Measurements from ENCODE around the gene BRINP3. TPM values are rescaled to one million over a fixed set of nuclear protein-coding genes. Genes with fewer than 3 reads are reported as not detected.

BRINP3 gene
- total RNA-seq, 1 experiment from 2014 or later, result not detected

GRCh38 chr1:190212450-190212849, 265.2 kb downstream of the BRINP3 start:
- H3K36me3 ChIP-seq (ENCODE audit: low read depth, low read length), result no peaks in the 10 kb centered on the region
- H2AFZ ChIP-seq (ENCODE audit: low read length), result no peak overlapping the region
- TF ChIP-seq EZH2phosphoT487 (IDR thresholded peaks at IDR 0.05; ENCODE audit: borderline replicate concordance, low read length) (no peak), EZH2 (IDR thresholded peaks at IDR 0.05; ENCODE audit: low read length, unreplicated experiment) (no peak)
- no peaks in the 10 kb centered on the region for H3K9me2 ChIP-seq (replicated peaks; ENCODE audit: low read length)
- BruUV-seq (replicated peaks), result no TSS peak
- CTCF ChIA-PET, result no interaction called here
- ATAC-seq (peak; percentile 61), DNase-seq (peak; percentile 48)
- no peaks in the 10 kb centered on the region for H4K20me1 ChIP-seq (ENCODE audit: low read length)
- H3K9me3 ChIP-seq (ENCODE audit: low read length), result no peaks in the 10 kb centered on the region
- H3K27me3 ChIP-seq (ENCODE audit: low read length), result no peaks in the 10 kb centered on the region
- 0 out of 2 replicates have a peak, but pooled peaks cover 8% of the 10 kb centered on the region for H3K4me1 ChIP-seq (ENCODE audit: insufficient read depth, low read length)
- no peak overlapping the region for H3K9ac ChIP-seq (ENCODE audit: low read length)
- no peak overlapping the region for H3K27ac ChIP-seq (ENCODE audit: low read length)
- no peaks in the 10 kb centered on the region for H3F3A ChIP-seq (ENCODE audit: low read length, unreplicated experiment)
- H3K79me2 ChIP-seq (ENCODE audit: low read length), result no peaks in the 10 kb centered on the region
- POLR2A ChIA-PET (ENCODE audit: unreplicated experiment), result no interaction called here
- intact Hi-C loops (cut with micrococcal nuclease), result no loop called here
- H3K4me2 ChIP-seq (ENCODE audit: low read length), result no peak overlapping the region
- no peak overlapping the region for H3K4me3 ChIP-seq (ENCODE audit: low read length)

- no peak for DNase-seq
- Histone ChIP-seq H3K9me3 (ENCODE audit: low read length) (no peaks in the 10 kb centered on the region), H3K4me2 (ENCODE audit: low read length) (no peak overlapping the region), H3K36me3 (ENCODE audit: low read depth, low read length) (no peaks in the 10 kb centered on the region), H3F3A (ENCODE audit: low read length, unreplicated experiment) (no peaks in the 10 kb centered on the region), H3K4me1 (ENCODE audit: insufficient read depth, low read length) (peaks cover 15% of the 10 kb centered on the region; the same call in 1 of the 2 replicates), H3K79me2 (ENCODE audit: low read length) (no peaks in the 10 kb centered on the region), H3K27me3 (ENCODE audit: low read length) (0 out of 2 replicates have a peak, but pooled peaks cover 3% of the 10 kb centered on the region), H3K9me2 (replicated peaks; ENCODE audit: low read length) (no peaks in the 10 kb centered on the region), H3K9ac (ENCODE audit: low read length) (no peak overlapping the region), H3K4me3 (ENCODE audit: low read length) (no peak overlapping the region), H4K20me1 (ENCODE audit: low read length) (no peaks in the 10 kb centered on the region), H3K27ac (ENCODE audit: low read length) (no peak overlapping the region), H2AFZ (ENCODE audit: low read length) (no peak overlapping the region)
- POLR2A ChIA-PET (ENCODE audit: unreplicated experiment), result no interaction called here
- BruUV-seq (replicated peaks), result no TSS peak
- CTCF ChIA-PET, result no interaction called here
- no peak for ATAC-seq
- intact Hi-C loops (cut with micrococcal nuclease), result no loop called here
- no peak for TF ChIP-seq EZH2phosphoT487 (IDR thresholded peaks at IDR 0.05; ENCODE audit: borderline replicate concordance, low read length)
- TF ChIP-seq EZH2 (IDR thresholded peaks at IDR 0.05; ENCODE audit: low read length, unreplicated experiment), result no peak
- TF ChIP-seq CTCF (conservative IDR thresholded peaks at IDR 0.05; ENCODE audit: low read depth, low read length), result no peak
Measured at GRCh38 chr1:190207733-190208132, 269.9 kb downstream of the BRINP3 start.

- no peaks in the 10 kb centered on the region for H3K36me3 ChIP-seq (ENCODE audit: low read depth, low read length)
- peaks cover 7% of the 10 kb centered on the region; the same call in 1 of the 2 replicates for H3K4me1 ChIP-seq (ENCODE audit: insufficient read depth, low read length)
- CTCF ChIA-PET, result no interaction called here
- POLR2A ChIA-PET (ENCODE audit: unreplicated experiment), result no interaction called here
- ATAC-seq (peak; percentile 76), DNase-seq (peak; percentile 62)
- no peaks in the 10 kb centered on the region for H3K9me2 ChIP-seq (replicated peaks; ENCODE audit: low read length)
- no peak overlapping the region for H2AFZ ChIP-seq (ENCODE audit: low read length)
- no peak overlapping the region for H3K27ac ChIP-seq (ENCODE audit: low read length)
- H3F3A ChIP-seq (ENCODE audit: low read length, unreplicated experiment), result no peaks in the 10 kb centered on the region
- H3K79me2 ChIP-seq (ENCODE audit: low read length), result no peaks in the 10 kb centered on the region
- intact Hi-C loops (cut with micrococcal nuclease), result no loop called here
- 0 out of 2 replicates have a peak, but pooled peaks cover 3% of the 10 kb centered on the region for H3K27me3 ChIP-seq (ENCODE audit: low read length)
- H3K4me2 ChIP-seq (ENCODE audit: low read length), result peak overlapping the region; percentile 3; the same call in 1 of the 2 replicates
- no TSS peak for BruUV-seq (replicated peaks)
- no peak overlapping the region for H3K4me3 ChIP-seq (ENCODE audit: low read length)
- no peak overlapping the region for H3K9ac ChIP-seq (ENCODE audit: low read length)
- H3K9me3 ChIP-seq (ENCODE audit: low read length), result 0 out of 2 replicates have a peak, but pooled peaks cover 5% of the 10 kb centered on the region
- H4K20me1 ChIP-seq (ENCODE audit: low read length), result no peaks in the 10 kb centered on the region
- TF ChIP-seq EZH2phosphoT487 (IDR thresholded peaks at IDR 0.05; ENCODE audit: borderline replicate concordance, low read length) (no peak), EZH2 (IDR thresholded peaks at IDR 0.05; ENCODE audit: low read length, unreplicated experiment) (no peak), CTCF (conservative IDR thresholded peaks at IDR 0.05; ENCODE audit: low read depth, low read length) (no peak)
Measured at GRCh38 chr1:190205713-190206112, 272.0 kb downstream of the BRINP3 start.

Measured in PC-3 (cell line).